C4-2B (cell line): ENCODE results near the gene SLC2A11.

Source experiments
- CTCF ChIP-seq: fragments of 450-650 bp; conservative IDR thresholded peaks from 2 replicates; pipeline ENCODE4 v1.5.1; 2017; ENCODE audit warnings: mild to moderate bottlenecking
- ZFX ChIP-seq: fragments of 450-650 bp; IDR thresholded peaks from 2 replicates; pipeline ENCODE4 v1.6.1; 2017

- TF ChIP-seq CTCF (no peak), ZFX (no peak)
Measured at GRCh38 chr22:23878219-23878618, 20.5 kb downstream of the SLC2A11 start.
